HCT116 (cell line): ENCODE data around the gene UTRN. TPM values are rescaled to one million over a fixed set of nuclear protein-coding genes. Genes with fewer than 3 reads are reported as not detected.

ENCODE experiments used
- ATAC-seq: fragments of 200-7000 bp; cut with Tn5 transposase; 2 replicates; pipeline ENCODE4 v1.9.1; 2020; ENCODE audit warnings: mild to moderate bottlenecking, moderate library complexity
- BruUV-seq: library from RNA; stranded (reverse); fragments of 400-500 nt; replicated peaks from 2 replicates; lab custom pipeline; 2021; lab: Mats Ljungman, UMichigan
- CTCF ChIA-PET: fragments of 300-600 bp; sonication (Branson Sonifier 250); formaldehyde crosslinking; loops from one replicate; lab custom pipeline; 2021; ENCODE audit warnings: antibody characterized with exemption; lab: Charles Lee
- POLR2A ChIA-PET: fragments of 300-600, 350-600 bp; sonication (Branson Sonifier 250); formaldehyde crosslinking; loops from one replicate; lab custom pipeline; 2021; ENCODE audit warnings: antibody characterized with exemption; lab: Charles Lee
- RAD21 ChIA-PET, 2 experiments: fragments of 300-600 bp; sonication (Branson Sonifier 250); formaldehyde crosslinking; loops; one replicate each; lab custom pipeline; 2023; ENCODE audit warnings: low total read pairs in 2 of 2; ENCODE audit not compliant: uncharacterized antibody in 2 of 2, unreplicated experiment in 2 of 2, low non-redundant PET in 1 of 2; lab: Charles Lee
- DNase-seq: peaks from one replicate; pipeline ENCODE4 v3.0.0-alpha.2; 2010; ENCODE audit warnings: low read depth, low spot score
- H2AFZ ChIP-seq: fragments of 200-600 bp; shearing (Covaris generic), sonication (generic); 2 replicates; pipeline ENCODE4 v1.6.1; 2017; ENCODE audit warnings: low read depth, mixed run types, mixed read lengths, antibody characterized with exemption, low read length; ENCODE audit not compliant: poor library complexity, severe bottlenecking
- H3K27ac ChIP-seq: 2 replicates; pipeline ENCODE4 v1.5.1; 2012; ENCODE audit warnings: low read depth, low read length
- H3K27me3 ChIP-seq: fragments of 200-600 bp; sonication (generic); 2 replicates; pipeline ENCODE4 v1.6.1; 2016; ENCODE audit warnings: mixed run types, low read length, mixed read lengths; ENCODE audit not compliant: insufficient read depth
- H3K36me3 ChIP-seq, 2 experiments: fragments of 200-500 bp in 1 of 2; fragments of 200-600 bp in 1 of 2; sonication (Bioruptor generic) in 1 of 2; sonication (generic) in 1 of 2; 2 replicates each; pipeline versions ENCODE4 v1.5.1 to v1.6.1; 2014 to 2016; ENCODE audit warnings: low read length in 2 of 2, inconsistent platforms in 1 of 2, mixed read lengths in 1 of 2, mixed run types in 1 of 2; ENCODE audit not compliant: insufficient read depth in 2 of 2, control insufficient read depth in 1 of 2
- H3K4me1 ChIP-seq, 2 experiments: fragments of 200-600 bp in 1 of 2; sonication (generic) in 1 of 2; 2 replicates each; pipeline versions ENCODE4 v1.5.1 to v1.6.1; 2012 to 2017; ENCODE audit warnings: low read length in 2 of 2, inconsistent platforms in 1 of 2, mild to moderate bottlenecking in 1 of 2, mixed read lengths in 1 of 2, mixed run types in 1 of 2, moderate library complexity in 1 of 2; ENCODE audit not compliant: insufficient read depth in 2 of 2, control insufficient read depth in 1 of 2
- H3K4me2 ChIP-seq: fragments of 200-600 bp; sonication (generic); 2 replicates; pipeline ENCODE4 v1.6.1; 2017; ENCODE audit warnings: mixed run types, low read length, mixed read lengths
- H3K4me3 ChIP-seq, 2 experiments: fragments of 200-600 bp in 1 of 2; sonication (generic) in 1 of 2; replicated peaks in 1 of 2; 2 replicates each; pipeline ENCODE4 v1.5.1; 2011 to 2016; ENCODE audit warnings: low read length in 2 of 2, control low read depth in 1 of 2, low read depth in 1 of 2, mild to moderate bottlenecking in 1 of 2, mixed read lengths in 1 of 2, mixed run types in 1 of 2
- H3K79me2 ChIP-seq: fragments of 200-600 bp; sonication (generic); 2 replicates; pipeline ENCODE4 v1.6.1; 2017; ENCODE audit warnings: mild to moderate bottlenecking, mixed run types, low read length, moderate library complexity, mixed read lengths; ENCODE audit not compliant: insufficient read depth
- H3K9ac ChIP-seq: fragments of 200-600 bp; sonication (generic); 2 replicates; pipeline ENCODE4 v1.6.1; 2016; ENCODE audit warnings: low read length, mixed read lengths
- H3K9me2 ChIP-seq: fragments of 200-600 bp; sonication (generic), shearing (Covaris generic); 2 replicates; pipeline ENCODE4 v1.6.1; 2017; ENCODE audit warnings: mixed run types, mild to moderate bottlenecking, moderate library complexity; ENCODE audit not compliant: insufficient read depth
- H3K9me3 ChIP-seq, 2 experiments: fragments of 200-500 bp in 1 of 2; fragments of 200-600 bp in 1 of 2; sonication (Bioruptor generic) in 1 of 2; sonication (generic) in 1 of 2; 2 replicates each; pipeline ENCODE4 v1.6.1; 2014 to 2017; ENCODE audit warnings: low read length in 2 of 2, mixed read lengths in 2 of 2, inconsistent platforms in 1 of 2, low read depth in 1 of 2, mild to moderate bottlenecking in 1 of 2, mixed run types in 1 of 2, moderate library complexity in 1 of 2; ENCODE audit not compliant: control insufficient read depth in 1 of 2, insufficient read depth in 1 of 2
- H4K20me1 ChIP-seq: fragments of 200-600 bp; sonication (generic), shearing (Covaris generic); 2 replicates; pipeline ENCODE4 v1.6.1; 2017; ENCODE audit warnings: mixed run types, mild to moderate bottlenecking, moderate library complexity; ENCODE audit not compliant: insufficient read depth
- EGR1 ChIP-seq: IDR thresholded peaks from 2 replicates; pipeline ENCODE4 v1.6.1; 2012; ENCODE audit warnings: low read depth
- ELF1 ChIP-seq: IDR thresholded peaks from 2 replicates; pipeline ENCODE4 v1.6.1; 2012; ENCODE audit warnings: low read depth, borderline replicate concordance
- EZH2phosphoT487 ChIP-seq: fragments of 200-600 bp; IDR thresholded peaks from 2 replicates; pipeline ENCODE4 v1.6.1; 2018; ENCODE audit warnings: antibody characterized with exemption, borderline replicate concordance
- POLR2AphosphoS5 ChIP-seq: IDR thresholded peaks from 2 replicates; pipeline ENCODE4 v1.6.1; 2011; ENCODE audit warnings: mild to moderate bottlenecking, low read depth, low read length, moderate library complexity
- RAD21 ChIP-seq: IDR thresholded peaks from 2 replicates; pipeline ENCODE4 v1.6.1; 2012; ENCODE audit warnings: low read depth, mild to moderate bottlenecking
- REST ChIP-seq: IDR thresholded peaks from 2 replicates; pipeline ENCODE4 v1.6.1; 2012; ENCODE audit warnings: low read depth
- SIN3A ChIP-seq: IDR thresholded peaks from 2 replicates; pipeline ENCODE4 v1.6.1; 2012; ENCODE audit warnings: low read depth
- SP1 ChIP-seq: IDR thresholded peaks from 2 replicates; pipeline ENCODE4 v1.6.1; 2012; ENCODE audit warnings: low read depth
- SRF ChIP-seq: IDR thresholded peaks from 2 replicates; pipeline ENCODE4 v1.6.1; 2012; ENCODE audit warnings: low read depth
- ZNF274 ChIP-seq: fragments of 200-500 bp; sonication (Bioruptor generic); IDR thresholded peaks from 2 replicates; pipeline ENCODE4 v1.6.1; 2014; ENCODE audit warnings: mild to moderate bottlenecking, low read depth, low read length, inconsistent platforms
- intact Hi-C: fragments of 100-400 bp; cut with micrococcal nuclease; formaldehyde crosslinking; loops from 2 replicates; pipeline ENCODE4 v1.10.0; 2022
- total RNA-seq: library from RNA; stranded (reverse); gene quantifications from one replicate; pipeline ENCODE4 v1.2.1, GENCODE V29; 2021; ENCODE audit not compliant: unreplicated experiment
- TF ChIP-seq, protein P1 (sequence below): IDR thresholded peaks from 2 replicates; pipeline ENCODE4 v1.6.1; 2012
- TF ChIP-seq, protein P2 (sequence below), 3 experiments: fragments of 200-600 bp in 1 of 3; sonication (generic) in 1 of 3; IDR thresholded peaks in 2 of 3; conservative IDR thresholded peaks in 1 of 3; 2 replicates each; pipeline ENCODE4 v1.5.1; 2012 to 2017; ENCODE audit warnings: low read depth in 2 of 3, low read length in 2 of 3, antibody characterized with exemption in 1 of 3, borderline replicate concordance in 1 of 3, control low read depth in 1 of 3, mild to moderate bottlenecking in 1 of 3, mixed read lengths in 1 of 3, mixed run types in 1 of 3, moderate library complexity in 1 of 3; ENCODE audit not compliant: insufficient read depth in 1 of 3

UTRN gene
- total RNA-seq, 1 experiment from 2014 or later = 28.4 TPM

DNA sequence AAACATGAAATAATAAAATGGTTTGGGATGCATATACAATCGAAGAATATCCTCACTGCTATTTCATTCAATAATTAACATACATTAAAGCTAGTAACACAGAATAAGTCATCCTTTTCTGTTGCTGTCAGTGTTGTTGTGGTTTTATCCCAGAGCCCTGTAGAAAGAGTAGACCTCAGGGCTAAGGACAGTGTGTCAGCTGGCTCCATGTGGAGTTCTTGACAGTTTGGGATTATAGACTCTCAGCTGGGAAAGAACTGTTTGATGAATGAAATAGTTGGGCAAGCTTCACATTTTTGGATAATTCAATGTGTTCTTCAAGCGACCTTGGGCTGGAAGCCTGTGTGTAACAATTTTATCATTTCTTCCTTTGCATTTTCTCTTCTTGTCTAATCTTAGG is 10.1 kb downstream of the UTRN start:
- POLR2A ChIA-PET = no interaction called here
- DNase-seq (no peak), ATAC-seq (no peak)
- no peaks in the 10 kb centered on the region for H4K20me1 ChIP-seq
- H3K79me2 ChIP-seq = no peaks in the 10 kb centered on the region
- RAD21 ChIA-PET = no interaction called here
- peaks cover 8 to 11% of the 10 kb centered on the region in 2 experiments; a peak in 3 of 4 replicates for H3K4me1 ChIP-seq
- no peak overlapping the region for H3K9ac ChIP-seq
- CTCF ChIA-PET = no interaction called here
- H3K4me3 ChIP-seq = no peak overlapping the region
- H3K4me2 ChIP-seq = no peak overlapping the region
- BruUV-seq = no TSS peak
- H3K27me3 ChIP-seq = no peaks in the 10 kb centered on the region
- no peaks in the 10 kb centered on the region for H3K9me2 ChIP-seq
- H3K9me3 ChIP-seq = no peaks in the 10 kb centered on the region
- TF ChIP-seq ELF1 (no peak), SRF (no peak), POLR2AphosphoS5 (no peak), EGR1 (no peak), ZNF274 (no peak), SP1 (no peak), SIN3A (no peak), EZH2phosphoT487 (no peak), RAD21 (no peak), REST (no peak)
- TF ChIP-seq, protein P1, sequence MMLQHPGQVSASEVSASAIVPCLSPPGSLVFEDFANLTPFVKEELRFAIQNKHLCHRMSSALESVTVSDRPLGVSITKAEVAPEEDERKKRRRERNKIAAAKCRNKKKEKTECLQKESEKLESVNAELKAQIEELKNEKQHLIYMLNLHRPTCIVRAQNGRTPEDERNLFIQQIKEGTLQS = no peak
- TF ChIP-seq, protein P2, sequence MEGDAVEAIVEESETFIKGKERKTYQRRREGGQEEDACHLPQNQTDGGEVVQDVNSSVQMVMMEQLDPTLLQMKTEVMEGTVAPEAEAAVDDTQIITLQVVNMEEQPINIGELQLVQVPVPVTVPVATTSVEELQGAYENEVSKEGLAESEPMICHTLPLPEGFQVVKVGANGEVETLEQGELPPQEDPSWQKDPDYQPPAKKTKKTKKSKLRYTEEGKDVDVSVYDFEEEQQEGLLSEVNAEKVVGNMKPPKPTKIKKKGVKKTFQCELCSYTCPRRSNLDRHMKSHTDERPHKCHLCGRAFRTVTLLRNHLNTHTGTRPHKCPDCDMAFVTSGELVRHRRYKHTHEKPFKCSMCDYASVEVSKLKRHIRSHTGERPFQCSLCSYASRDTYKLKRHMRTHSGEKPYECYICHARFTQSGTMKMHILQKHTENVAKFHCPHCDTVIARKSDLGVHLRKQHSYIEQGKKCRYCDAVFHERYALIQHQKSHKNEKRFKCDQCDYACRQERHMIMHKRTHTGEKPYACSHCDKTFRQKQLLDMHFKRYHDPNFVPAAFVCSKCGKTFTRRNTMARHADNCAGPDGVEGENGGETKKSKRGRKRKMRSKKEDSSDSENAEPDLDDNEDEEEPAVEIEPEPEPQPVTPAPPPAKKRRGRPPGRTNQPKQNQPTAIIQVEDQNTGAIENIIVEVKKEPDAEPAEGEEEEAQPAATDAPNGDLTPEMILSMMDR (IDR thresholded peaks at IDR 0.05 in 2 of 3, conservative IDR thresholded peaks at IDR 0.05 in 1 of 3; ENCODE audit: borderline replicate concordance in 1 of 3, insufficient read depth in 1 of 3, low read depth in 2 of 3, low read length in 2 of 3) = no peak
- H3K27ac ChIP-seq = no peak overlapping the region
- intact Hi-C loops = no loop called here
- H3K36me3 ChIP-seq = peaks cover 0 to 11% of the 10 kb centered on the region in 2 experiments; a peak in 1 of 4 replicates
- H2AFZ ChIP-seq = no peak overlapping the region
